Heart left ventricle (tissue), 13 donors: ENCODE measurements around the gene ZFP36.

Source experiments
- POLR2A ChIP-seq, 2 donors: fragments of 450-650 bp; IDR thresholded peaks; one replicate each; pipeline ENCODE4 v1.6.1; 2017; ENCODE audit warnings: antibody characterized with exemption in 2 of 2, mild to moderate bottlenecking in 2 of 2, moderate library complexity in 2 of 2
- TF ChIP-seq, protein P1 (sequence below), 12 donors: fragments of 200-600 bp; sonication (generic) in 4 of 12; IDR thresholded peaks; one replicate each; pipeline versions ENCODE4 v1.5.0 to v1.8.0; 2018 to 2022; ENCODE audit warnings: antibody characterized with exemption in 12 of 12, mild to moderate bottlenecking in 5 of 12
- donor health status: ischemic (EF 13 %, LVEDD 7.1; RV severe dilation, severe dysfunction).
- donor health status: DM: no; HTN: yes; CAD: no.
- donor health status: DM: no; HTN: no; CAD: no.
- donor health status: ischemic (EF 25% LVEDD 6.9; RV normal size, moderate dysfunction).
- donor health status: ischemic (EF 25% LVEDD 5.7; RV mildly dilated, moderate dysfunction).
- donor health status: ischemic (EF 35%, LVEDD 5.7; RV mildly dilated, moderate dysfunction).
- donor health status: nonischemic (EF 11% LVEDD 7.7; RV severe dilation, severe dysfunction).
- donor health status: DM: yes; HTN: yes; CAD: no.
- donor health status: PGD.
- donor health status: ischemic (EF 29% LVEDD 5.4; RV normal size, mild dysfunction).
- donor health status: nonischemic (EF 23%, LVEDD 6.1; RV moderate dilation, normal function).

DNA sequence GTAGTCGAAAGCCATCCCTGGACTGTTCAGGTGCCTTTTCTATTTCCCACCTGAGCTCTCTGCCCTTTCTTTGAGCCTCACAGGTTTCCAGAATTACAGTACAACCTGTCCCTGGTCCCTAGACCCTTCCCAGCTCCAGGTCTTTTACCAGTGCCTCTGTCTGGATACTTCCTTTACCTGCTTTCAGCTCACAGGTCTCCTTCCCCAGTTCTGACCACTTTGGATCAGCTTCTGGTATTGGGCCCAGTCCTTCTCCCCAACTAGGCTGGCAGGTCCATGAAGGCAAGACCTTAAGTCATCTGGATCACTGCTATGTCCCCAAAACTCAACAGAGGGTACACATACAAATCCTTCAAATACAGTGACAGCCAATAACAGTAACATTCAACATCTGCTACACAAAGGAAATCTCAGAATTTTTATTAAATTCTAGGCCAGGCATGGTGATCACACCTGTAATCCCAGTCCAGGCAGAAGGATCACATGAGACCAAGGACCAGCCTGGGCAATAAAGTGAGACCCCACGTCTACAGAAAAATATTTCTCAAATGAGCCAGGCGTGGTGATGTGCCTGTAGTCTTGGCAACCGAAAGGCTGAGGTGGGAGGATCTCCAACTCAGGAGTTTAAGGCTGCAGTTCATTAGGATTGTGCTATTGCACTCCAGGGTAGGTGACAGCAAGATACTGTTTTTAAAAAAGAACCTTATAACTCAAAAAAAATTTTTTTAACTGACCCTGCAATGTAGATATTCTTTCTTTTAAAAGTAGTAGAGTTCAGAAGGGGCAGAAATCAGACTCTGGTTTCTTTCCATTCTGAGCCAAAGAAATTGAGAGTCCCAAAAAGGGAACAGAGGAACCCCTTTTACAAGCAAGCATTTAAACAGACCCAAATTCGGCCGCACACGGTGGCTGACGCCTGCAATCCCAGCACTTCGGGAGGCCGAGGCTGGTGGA lies 27.8 kb downstream of the ZFP36 start:
- TF ChIP-seq, protein P1, sequence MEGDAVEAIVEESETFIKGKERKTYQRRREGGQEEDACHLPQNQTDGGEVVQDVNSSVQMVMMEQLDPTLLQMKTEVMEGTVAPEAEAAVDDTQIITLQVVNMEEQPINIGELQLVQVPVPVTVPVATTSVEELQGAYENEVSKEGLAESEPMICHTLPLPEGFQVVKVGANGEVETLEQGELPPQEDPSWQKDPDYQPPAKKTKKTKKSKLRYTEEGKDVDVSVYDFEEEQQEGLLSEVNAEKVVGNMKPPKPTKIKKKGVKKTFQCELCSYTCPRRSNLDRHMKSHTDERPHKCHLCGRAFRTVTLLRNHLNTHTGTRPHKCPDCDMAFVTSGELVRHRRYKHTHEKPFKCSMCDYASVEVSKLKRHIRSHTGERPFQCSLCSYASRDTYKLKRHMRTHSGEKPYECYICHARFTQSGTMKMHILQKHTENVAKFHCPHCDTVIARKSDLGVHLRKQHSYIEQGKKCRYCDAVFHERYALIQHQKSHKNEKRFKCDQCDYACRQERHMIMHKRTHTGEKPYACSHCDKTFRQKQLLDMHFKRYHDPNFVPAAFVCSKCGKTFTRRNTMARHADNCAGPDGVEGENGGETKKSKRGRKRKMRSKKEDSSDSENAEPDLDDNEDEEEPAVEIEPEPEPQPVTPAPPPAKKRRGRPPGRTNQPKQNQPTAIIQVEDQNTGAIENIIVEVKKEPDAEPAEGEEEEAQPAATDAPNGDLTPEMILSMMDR (IDR thresholded peaks at IDR 0.05): no peak
- TF ChIP-seq POLR2A (IDR thresholded peaks at IDR 0.05): no peak
